IMR-90 (cell line): ENCODE results near the gene CLEC16A. TPM values are rescaled to one million over a fixed set of nuclear protein-coding genes. Genes with fewer than 3 reads are reported as not detected.
"Not testable (repeated sequence)": the region's sequence is repeated elsewhere in the genome, so short reads cannot be mapped to it uniquely, and the experiment has no call there.

Experiments
- ATAC-seq: fragments of 200-7000 bp; cut with Tn5 transposase; 2 replicates; pipeline ENCODE4 v1.9.1; 2020; ENCODE audit warnings: low read depth, mild to moderate bottlenecking, moderate library complexity
- BruUV-seq: library from RNA; stranded (reverse); fragments of 400-500 nt; replicated peaks from 2 replicates; lab custom pipeline; 2021; lab: Mats Ljungman, UMichigan
- CTCF ChIA-PET: fragments of 300-600 bp; formaldehyde crosslinking; extraction: SDS; loops from one replicate; lab custom pipeline; 2021; ENCODE audit warnings: antibody characterized with exemption; lab: Yijun Ruan, JAX
- POLR2A ChIA-PET: fragments of 300-600 bp; sonication (Branson Sonifier 250); formaldehyde crosslinking; loops from one replicate; lab custom pipeline; 2022; ENCODE audit warnings: antibody characterized with exemption; ENCODE audit not compliant: unreplicated experiment; lab: Charles Lee
- DNase-seq: peaks from one replicate; pipeline ENCODE4 v3.0.0; 2013
- H2AFZ ChIP-seq: replicated peaks from 2 replicates; pipeline ENCODE3; 2013; ENCODE audit warnings: low read length, mild to moderate bottlenecking; ENCODE audit not compliant: poor library complexity
- H2AK5ac ChIP-seq: 2 replicates; pipeline ENCODE4 v1.6.1; 2013; ENCODE audit warnings: low read depth, low read length, inconsistent platforms
- H2AK9ac ChIP-seq: replicated peaks from 2 replicates; pipeline ENCODE3; 2013; ENCODE audit warnings: mild to moderate bottlenecking, low read depth, low read length, moderate library complexity; ENCODE audit not compliant: poor library complexity
- H2BK120ac ChIP-seq: 2 replicates; pipeline ENCODE4 v1.6.1; 2013; ENCODE audit warnings: low read depth, low read length, inconsistent platforms
- H2BK15ac ChIP-seq: 3 replicates; pipeline ENCODE4 v1.6.1; 2013; ENCODE audit warnings: low read depth, low read length, inconsistent platforms
- H2BK20ac ChIP-seq: 2 replicates; pipeline ENCODE4 v1.6.1; 2013; ENCODE audit warnings: low read depth, mild to moderate bottlenecking, inconsistent platforms, low read length, moderate library complexity
- H2BK5ac ChIP-seq: 2 replicates; pipeline ENCODE4 v1.6.1; 2013; ENCODE audit warnings: mild to moderate bottlenecking, low read depth, low read length, inconsistent platforms; ENCODE audit not compliant: poor library complexity, severe bottlenecking
- H3K14ac ChIP-seq: replicated peaks from 2 replicates; pipeline ENCODE4 v1.6.1; 2013; ENCODE audit warnings: low read depth, low read length, inconsistent platforms
- H3K18ac ChIP-seq: 2 replicates; pipeline ENCODE4 v1.6.1; 2013; ENCODE audit warnings: low read depth, low read length, control low read depth
- H3K23ac ChIP-seq: 2 replicates; pipeline ENCODE4 v1.6.1; 2013; ENCODE audit warnings: low read depth, low read length, inconsistent platforms
- H3K27ac ChIP-seq: 2 replicates; pipeline ENCODE4 v1.5.1; 2013; ENCODE audit warnings: mild to moderate bottlenecking, control low read depth, low read length; ENCODE audit not compliant: insufficient read depth
- H3K27me3 ChIP-seq: 2 replicates; pipeline ENCODE4 v1.6.1; 2013; ENCODE audit warnings: low read length; ENCODE audit not compliant: control insufficient read depth, insufficient read depth
- H3K36me3 ChIP-seq: 2 replicates; pipeline ENCODE4 v1.6.1; 2013; ENCODE audit warnings: low read length, mixed read lengths; ENCODE audit not compliant: control insufficient read depth, insufficient read depth
- H3K4ac ChIP-seq: 2 replicates; pipeline ENCODE4 v1.6.1; 2013; ENCODE audit warnings: low read depth, low read length, inconsistent platforms
- H3K4me1 ChIP-seq: 2 replicates; pipeline ENCODE4 v1.6.1; 2013; ENCODE audit warnings: low read length, mixed read lengths; ENCODE audit not compliant: control insufficient read depth, insufficient read depth
- H3K4me2 ChIP-seq: 2 replicates; pipeline ENCODE4 v1.6.1; 2013; ENCODE audit warnings: low read depth, mild to moderate bottlenecking, control low read depth, low read length, moderate library complexity
- H3K4me3 ChIP-seq: 2 replicates; pipeline ENCODE4 v1.5.1; 2013; ENCODE audit warnings: low read depth, mild to moderate bottlenecking, control low read depth, low read length, moderate library complexity; ENCODE audit not compliant: insufficient read depth
- H3K56ac ChIP-seq: 2 replicates; pipeline ENCODE4 v1.6.1; 2013; ENCODE audit warnings: low read length, inconsistent platforms; ENCODE audit not compliant: insufficient read depth; ENCODE audit errors: extremely low read depth
- H3K79me1 ChIP-seq, 2 experiments: 2 replicates each; pipeline ENCODE4 v1.6.1; 2013; ENCODE audit warnings: low read length in 2 of 2, inconsistent platforms in 1 of 2, low read depth in 1 of 2
- H3K9ac ChIP-seq: 2 replicates; pipeline ENCODE4 v1.6.1; 2013; ENCODE audit warnings: low read depth, low read length, control low read depth
- H3K9me1 ChIP-seq: 2 replicates; pipeline ENCODE4 v1.6.1; 2013; ENCODE audit warnings: low read length, inconsistent platforms; ENCODE audit not compliant: insufficient read depth
- H3K9me3 ChIP-seq: 2 replicates; pipeline ENCODE4 v1.6.1; 2013; ENCODE audit warnings: low read length; ENCODE audit not compliant: control insufficient read depth, insufficient read depth
- H4K20me1 ChIP-seq: 2 replicates; pipeline ENCODE4 v1.6.1; 2013; ENCODE audit warnings: low read length, inconsistent platforms; ENCODE audit not compliant: insufficient read depth
- H4K5ac ChIP-seq: 2 replicates; pipeline ENCODE4 v1.6.1; 2013; ENCODE audit warnings: mild to moderate bottlenecking, low read depth, low read length, control low read depth
- H4K8ac ChIP-seq, 2 experiments: 2 replicates each; pipeline ENCODE4 v1.6.1; 2013; ENCODE audit warnings: low read depth in 2 of 2, low read length in 2 of 2, control low read depth in 1 of 2, inconsistent platforms in 1 of 2
- H4K91ac ChIP-seq: 2 replicates; pipeline ENCODE4 v1.6.1; 2013; ENCODE audit warnings: low read depth, low read length, inconsistent platforms; ENCODE audit not compliant: insufficient read depth
- WGBS, 2 experiments: methylation state at CpG; one replicate each; pipeline versions ENCODE4 v1.1.5 to v1.1.7; 2013; ENCODE audit warnings: missing lambda C conversion rate in 2 of 2; ENCODE audit not compliant: insufficient read length in 1 of 2; ENCODE audit errors: extremely low coverage in 2 of 2; 5-methylcytosine and 5-hydroxymethylcytosine counted together
- dilution Hi-C: fragments of 300-500 bp; cut with HindIII; formaldehyde crosslinking; loops from one replicate; pipeline ENCODE4 v1.14.3; 2018; ENCODE audit warnings: low sequenced_read_pairs; ENCODE audit not compliant: unreplicated experiment
- in situ Hi-C: fragments of 300-500 bp; cut with MboI; formaldehyde crosslinking; loops from 3 replicates; pipeline ENCODE4 v1.14.3; 2019; ENCODE audit warnings: low sequenced_read_pairs, inconsistent platforms, mixed read lengths
- intact Hi-C: fragments of 100-400 bp; cut with micrococcal nuclease; formaldehyde crosslinking; loops from 2 replicates; pipeline ENCODE4 v1.10.0; 2022
- polyA plus RNA-seq, 3 experiments: library from polyadenylated mRNA; depleted of rRNA; stranded (reverse); fragments of >200 nt; gene quantifications; 2 replicates each; pipeline ENCODE4 v1.2.3, GENCODE V29; 2012; ENCODE audit warnings: low replicate concordance in 1 of 3
- total RNA-seq: library from RNA; depleted of rRNA; stranded (reverse); fragments of >200 nt; gene quantifications from 2 replicates; pipeline ENCODE4 v1.2.3, GENCODE V29; 2012

CLEC16A gene
- total and polyA plus RNA-seq, 2 of the 4 experiments (the other 2 are of a cell fraction), result 15.9 to 16.5 TPM

GRCh38 chr16:10966559-10966958 is 22.2 kb downstream of the CLEC16A start:
- H3K9me1 ChIP-seq, ATAC-seq, H3K4me2 ChIP-seq, H2AK9ac ChIP-seq, H2AFZ ChIP-seq, H2BK15ac ChIP-seq, H3K14ac ChIP-seq, H3K23ac ChIP-seq, H3K56ac ChIP-seq, H3K27me3 ChIP-seq, BruUV-seq, H2BK20ac ChIP-seq, H3K4ac ChIP-seq, H2BK120ac ChIP-seq, H4K20me1 ChIP-seq, H4K91ac ChIP-seq, H3K9me3 ChIP-seq, H2BK5ac ChIP-seq, H3K27ac ChIP-seq, H4K5ac ChIP-seq, H3K9ac ChIP-seq, H3K18ac ChIP-seq, DNase-seq, POLR2A ChIA-PET, H2AK5ac ChIP-seq, H3K4me3 ChIP-seq, H3K4me1 ChIP-seq, H4K8ac ChIP-seq, dilution Hi-C loops: not testable (repeated sequence)
- H3K36me3 ChIP-seq, result peaks cover 19% of the 10 kb centered on the region
- in situ Hi-C loops (loop anchor here (5.0 to 25.0 kb wide), 6 partner anchors 286 to 846 kb away; a partner anchor contains a TSS), intact Hi-C loops (loop anchor here (10.0 kb wide), 2 partner anchors 678 to 748 kb away; no protein-coding TSS in a partner anchor)
- CTCF ChIA-PET, result interaction anchor here (0.6 to 2.2 kb wide), 3 partner anchors 13 to 318 kb away, joined by 3 to 12 read pairs (median 3); partner anchors contain the start of gene SOCS1
- no CpG with 5 or more reads among the region's 4 CpGs for WGBS, 2 experiments
- H3K79me1 ChIP-seq, result peaks cover 6 to 41% of the 10 kb centered on the region in 2 experiments
